Kidney epithelial cell (primary cell): ENCODE data around the gene EXOSC9. TPM values are rescaled to one million over a fixed set of nuclear protein-coding genes. Genes with fewer than 3 reads are reported as not detected.

ENCODE experiments used
- DNase-seq: peaks from one replicate; pipeline ENCODE4 v3.0.0-alpha.2; 2010; ENCODE audit warnings: low read depth
- H3K27me3 ChIP-seq: 2 replicates; pipeline ENCODE4 v1.6.0; 2011; ENCODE audit warnings: low read length; ENCODE audit not compliant: control insufficient read depth, insufficient read depth
- H3K36me3 ChIP-seq: 2 replicates; pipeline ENCODE4 v1.5.1; 2011; ENCODE audit warnings: low read length; ENCODE audit not compliant: control insufficient read depth, insufficient read depth
- H3K4me3 ChIP-seq: 2 replicates; pipeline ENCODE4 v1.5.1; 2011; ENCODE audit warnings: low read depth, mild to moderate bottlenecking, control low read depth, low read length
- CTCF ChIP-seq: IDR thresholded peaks from 2 replicates; pipeline ENCODE4 v1.5.1; 2011; ENCODE audit warnings: mild to moderate bottlenecking, moderate library complexity, low read length, control low read depth, inconsistent platforms; ENCODE audit not compliant: insufficient read depth, poor library complexity, severe bottlenecking
- total RNA-seq: library from RNA; depleted of rRNA; stranded (reverse); fragments of >200 nt; gene quantifications from 2 replicates; pipeline ENCODE4 v1.2.3, GENCODE V29; 2015

EXOSC9 gene
- total RNA-seq, 1 donor from 2014 or later: 39.2 TPM

GRCh38 chr4:121829511-121829910 lies 28.4 kb downstream of the EXOSC9 start:
- H3K27me3 ChIP-seq: no peaks in the 10 kb centered on the region
- no peak overlapping the region for H3K4me3 ChIP-seq
- no peaks in the 10 kb centered on the region for H3K36me3 ChIP-seq
- no peak for TF ChIP-seq CTCF
- no peak for DNase-seq

- H3K36me3 ChIP-seq: no peaks in the 10 kb centered on the region
- no peak for DNase-seq
- no peak for TF ChIP-seq CTCF
- H3K27me3 ChIP-seq: no peaks in the 10 kb centered on the region
- no peak overlapping the region for H3K4me3 ChIP-seq
Measured at GRCh38 chr4:121838136-121838535, 37.0 kb downstream of the EXOSC9 start.

- no peak for TF ChIP-seq CTCF
- Histone ChIP-seq H3K4me3 (no peak overlapping the region), H3K27me3 (no peaks in the 10 kb centered on the region), H3K36me3 (no peaks in the 10 kb centered on the region)
- no peak for DNase-seq
Measured at GRCh38 chr4:121842862-121843261, 41.7 kb downstream of the EXOSC9 start.

GRCh38 chr4:121846662-121847061 lies 45.5 kb downstream of the EXOSC9 start:
- TF ChIP-seq CTCF: no peak
- no peaks in the 10 kb centered on the region for H3K36me3 ChIP-seq
- no peaks in the 10 kb centered on the region for H3K27me3 ChIP-seq
- DNase-seq: no peak
- H3K4me3 ChIP-seq: no peak overlapping the region

GRCh38 chr4:121851354-121851753 lies 50.2 kb downstream of the EXOSC9 start:
- no peaks in the 10 kb centered on the region for H3K36me3 ChIP-seq
- H3K27me3 ChIP-seq: no peaks in the 10 kb centered on the region
- H3K4me3 ChIP-seq: no peak overlapping the region
- no peak for TF ChIP-seq CTCF
- DNase-seq: no peak

GRCh38 chr4:121860121-121860520 lies 59.0 kb downstream of the EXOSC9 start:
- no peaks in the 10 kb centered on the region for H3K36me3 ChIP-seq
- TF ChIP-seq CTCF: no peak
- H3K27me3 ChIP-seq: no peaks in the 10 kb centered on the region
- no peak overlapping the region for H3K4me3 ChIP-seq
- no peak for DNase-seq
